GM19395 (cell line): Measurements from ENCODE around the gene ELP6.
A peak's percentile ranks its signal among the peaks of the same experiment; 100 is the strongest.

Source experiments
- ATAC-seq: cut with Tn5 transposase; IDR thresholded peaks from one replicate; pipeline ENCODE4 v1.9.1; 2021; ENCODE audit warnings: mild to moderate bottlenecking, moderate library complexity; ENCODE audit not compliant: unreplicated experiment

Gene ELP6, protein sequence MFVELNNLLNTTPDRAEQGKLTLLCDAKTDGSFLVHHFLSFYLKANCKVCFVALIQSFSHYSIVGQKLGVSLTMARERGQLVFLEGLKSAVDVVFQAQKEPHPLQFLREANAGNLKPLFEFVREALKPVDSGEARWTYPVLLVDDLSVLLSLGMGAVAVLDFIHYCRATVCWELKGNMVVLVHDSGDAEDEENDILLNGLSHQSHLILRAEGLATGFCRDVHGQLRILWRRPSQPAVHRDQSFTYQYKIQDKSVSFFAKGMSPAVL

DNA sequence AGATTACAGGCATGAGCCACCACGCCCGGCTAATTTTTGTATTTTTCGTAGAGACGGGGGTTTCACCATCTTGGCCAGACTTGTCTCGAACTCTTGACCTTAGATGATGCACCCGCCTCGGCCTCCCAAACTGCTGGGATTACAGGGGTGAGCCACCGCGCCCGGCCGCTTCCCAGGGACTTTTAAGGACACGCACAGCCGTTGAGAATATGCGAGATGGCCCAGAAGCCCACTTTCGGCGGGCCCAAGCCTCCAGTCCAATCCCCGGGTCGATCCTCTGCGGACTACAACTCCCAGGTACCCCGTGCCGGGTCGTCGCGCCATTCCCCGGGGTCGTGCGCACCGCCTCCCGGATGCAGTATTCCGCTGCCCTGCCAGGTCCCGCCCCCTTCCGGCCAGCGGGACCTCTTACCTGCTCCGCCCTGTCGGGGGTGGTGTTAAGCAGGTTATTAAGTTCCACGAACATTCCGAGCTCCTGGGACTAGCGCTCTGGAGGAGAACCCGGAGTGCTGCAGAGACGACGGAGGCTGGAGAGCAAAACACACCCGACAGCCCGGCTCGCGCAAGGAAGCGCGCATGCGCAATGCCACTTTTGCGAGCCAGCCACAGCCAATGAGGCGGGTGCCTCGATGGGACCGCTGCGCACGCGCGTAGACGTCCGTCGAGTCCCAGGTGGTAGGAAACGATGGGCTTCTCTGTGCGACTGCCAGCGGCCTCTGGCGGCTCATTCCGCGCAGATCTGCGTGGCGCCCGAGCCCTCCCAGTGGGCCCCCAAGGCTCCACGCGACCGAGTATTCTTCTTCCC lies at the start of gene ELP6:
ELP6 (minus strand) TSS at position 588 of the 805 bp plus-strand sequence; CDS start at position 466, 122 bp downstream.
- ATAC-seq, result peak; percentile 93

DNA sequence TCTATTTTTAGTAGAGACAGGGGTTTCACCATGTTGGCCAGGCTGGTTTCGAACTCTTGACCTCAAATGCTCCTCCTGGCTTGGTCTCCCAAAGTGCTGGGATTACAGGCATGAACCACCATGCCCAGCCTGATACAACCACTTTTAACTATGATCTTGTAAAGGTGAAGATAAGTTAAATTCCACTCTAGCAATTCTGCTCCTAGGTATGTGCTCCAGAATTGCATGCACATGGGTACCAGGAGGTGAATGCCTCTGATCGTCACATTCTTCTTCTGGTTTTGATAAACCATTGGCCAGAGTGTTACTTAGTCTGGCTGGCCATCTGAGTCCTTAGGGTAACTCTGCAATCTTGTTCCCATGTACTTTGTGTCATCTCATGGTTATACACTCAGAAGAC lies 42.8 kb upstream of the ELP6 start:
- no peak for ATAC-seq

DNA sequence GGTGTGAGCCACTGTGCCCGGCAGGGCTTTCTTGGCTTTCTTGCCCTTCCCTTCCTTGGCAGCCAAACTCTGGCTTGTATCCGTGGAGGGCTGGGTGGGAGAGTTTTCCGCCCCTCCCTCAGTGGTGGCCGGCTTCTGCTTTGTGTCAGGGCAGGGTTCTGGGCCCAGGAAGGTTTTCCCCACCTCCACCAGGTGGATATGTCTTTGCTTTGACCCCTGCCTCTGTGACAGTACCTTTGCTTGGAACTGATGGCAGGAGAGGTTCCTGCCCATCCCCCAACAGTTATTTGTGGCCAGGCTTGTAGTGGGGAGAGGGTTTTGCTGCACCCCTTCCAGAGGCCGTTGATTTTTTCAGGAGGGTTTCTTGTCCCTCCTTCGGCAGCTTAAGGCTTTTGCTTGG lies 40.8 kb upstream of the ELP6 start:
- ATAC-seq, result no peak

DNA sequence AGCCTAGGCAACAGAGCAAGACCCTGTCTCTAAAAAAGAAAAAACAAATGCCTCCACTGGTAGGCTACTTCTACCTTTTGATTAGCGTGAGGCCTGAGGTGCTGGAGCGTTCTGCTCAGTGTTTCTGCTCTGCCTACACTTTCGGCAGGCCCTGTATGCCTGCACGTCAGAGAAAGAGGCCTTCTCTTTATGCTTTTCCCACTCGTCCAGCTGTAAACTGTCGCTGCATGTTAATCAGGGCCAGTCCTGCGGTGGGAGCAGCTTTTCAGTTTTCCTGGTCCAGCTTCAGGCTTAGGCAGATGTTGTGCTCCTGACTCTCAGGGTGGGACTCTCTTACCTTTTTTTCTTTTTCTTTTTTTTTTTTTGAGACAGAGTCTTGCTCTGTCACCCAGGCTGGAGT lies 39.9 kb upstream of the ELP6 start:
- ATAC-seq, result no peak

DNA sequence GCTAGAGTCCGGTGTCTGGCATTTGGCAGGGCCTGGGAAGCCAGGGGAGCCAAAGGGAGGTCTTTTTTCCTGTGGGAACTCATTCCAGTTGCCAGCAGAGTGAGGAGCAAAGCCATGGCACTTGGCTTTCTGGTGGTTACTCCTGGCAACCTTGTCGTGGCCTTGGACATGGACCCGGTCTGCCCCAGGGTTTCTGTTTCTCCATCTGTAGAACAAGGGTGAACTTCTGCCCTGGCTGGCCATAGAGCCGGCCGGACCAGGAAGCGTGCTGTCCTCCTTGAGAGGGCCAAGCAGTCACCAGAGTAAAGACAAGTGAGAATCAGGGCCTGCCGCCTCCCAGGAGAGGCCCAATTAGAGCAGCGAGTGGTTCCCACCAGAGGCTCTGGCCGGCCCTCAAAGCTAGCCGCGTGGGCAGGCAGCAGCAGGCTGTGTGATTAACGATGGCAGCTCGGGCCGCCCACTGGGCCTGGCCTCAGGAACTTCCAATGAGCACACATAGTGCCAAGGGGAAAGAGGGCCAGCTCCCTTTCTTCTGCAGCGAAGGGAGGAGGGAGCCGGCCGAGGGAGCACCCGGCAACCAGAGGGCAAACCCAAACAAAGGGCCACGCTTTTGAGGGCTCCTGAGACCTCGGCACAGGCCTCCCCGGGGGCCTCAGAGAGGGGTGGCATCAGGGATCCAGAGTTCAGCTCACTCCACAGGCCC lies 29.1 kb upstream of the ELP6 start:
- no peak for ATAC-seq

DNA sequence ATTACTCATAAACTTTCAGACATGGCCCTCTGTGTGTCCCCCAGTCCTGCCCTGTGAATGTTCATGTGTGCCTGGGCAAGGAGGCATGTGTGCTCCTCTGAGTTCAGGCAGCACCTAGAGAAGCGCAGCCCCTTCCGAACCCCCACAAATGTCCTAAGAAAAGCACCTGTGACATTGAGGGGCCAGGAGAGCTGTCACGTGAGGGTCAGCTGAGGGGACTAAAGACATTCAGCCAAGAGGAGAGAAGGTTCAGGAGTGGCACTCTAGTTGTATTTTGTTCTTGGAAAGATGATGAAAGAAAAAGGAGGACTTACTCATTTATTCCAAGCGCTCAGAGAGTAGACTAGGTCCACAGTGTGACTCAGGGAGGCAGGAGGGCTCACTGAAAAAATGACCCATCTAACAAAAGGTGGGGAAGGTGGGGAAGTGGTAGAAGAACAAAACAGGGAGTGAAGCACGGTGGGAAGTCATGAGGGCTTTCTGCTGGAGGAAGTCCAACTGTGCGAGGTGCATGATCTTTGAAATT lies 28.1 kb upstream of the ELP6 start:
- ATAC-seq, result no peak

DNA sequence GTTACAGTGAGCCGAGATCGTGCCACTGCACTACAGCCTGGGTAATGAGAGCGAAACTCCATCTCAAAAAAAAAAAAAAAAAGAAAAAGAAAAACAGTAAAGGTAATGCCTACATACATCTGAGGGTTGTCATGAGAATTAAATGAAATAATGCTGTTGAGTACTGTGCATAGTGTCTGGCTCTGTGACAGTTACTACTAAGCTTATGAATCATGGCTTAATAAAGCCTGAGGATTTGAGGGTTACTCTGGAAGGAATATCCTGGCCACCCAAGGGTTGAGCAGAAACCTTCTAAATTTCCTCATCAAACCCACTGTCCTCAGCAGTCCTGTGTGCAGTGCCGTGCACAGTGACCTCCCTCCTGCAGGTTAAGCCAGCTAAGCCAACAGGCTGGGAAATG lies 26.8 kb upstream of the ELP6 start:
- ATAC-seq, result no peak

DNA sequence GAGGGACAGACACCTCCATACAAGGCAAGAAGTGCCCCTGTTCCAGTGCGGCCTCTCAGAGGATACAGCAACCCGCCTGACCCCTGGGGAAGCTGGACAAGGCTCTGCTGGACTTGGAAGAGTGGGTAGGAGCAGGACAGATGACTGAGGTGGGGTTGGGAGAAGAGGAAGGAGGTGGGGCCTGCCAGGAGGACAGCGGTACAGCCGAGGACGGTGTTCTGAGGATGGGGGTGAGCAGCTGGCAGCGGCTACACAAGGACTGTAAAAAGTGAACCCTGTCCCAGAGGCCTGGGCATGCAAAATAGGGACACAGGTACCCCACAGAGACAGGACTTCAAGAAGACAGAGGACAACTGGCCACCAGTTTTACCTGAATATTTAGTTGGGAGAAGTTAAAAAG lies 23.5 kb upstream of the ELP6 start:
- ATAC-seq, result no peak

DNA sequence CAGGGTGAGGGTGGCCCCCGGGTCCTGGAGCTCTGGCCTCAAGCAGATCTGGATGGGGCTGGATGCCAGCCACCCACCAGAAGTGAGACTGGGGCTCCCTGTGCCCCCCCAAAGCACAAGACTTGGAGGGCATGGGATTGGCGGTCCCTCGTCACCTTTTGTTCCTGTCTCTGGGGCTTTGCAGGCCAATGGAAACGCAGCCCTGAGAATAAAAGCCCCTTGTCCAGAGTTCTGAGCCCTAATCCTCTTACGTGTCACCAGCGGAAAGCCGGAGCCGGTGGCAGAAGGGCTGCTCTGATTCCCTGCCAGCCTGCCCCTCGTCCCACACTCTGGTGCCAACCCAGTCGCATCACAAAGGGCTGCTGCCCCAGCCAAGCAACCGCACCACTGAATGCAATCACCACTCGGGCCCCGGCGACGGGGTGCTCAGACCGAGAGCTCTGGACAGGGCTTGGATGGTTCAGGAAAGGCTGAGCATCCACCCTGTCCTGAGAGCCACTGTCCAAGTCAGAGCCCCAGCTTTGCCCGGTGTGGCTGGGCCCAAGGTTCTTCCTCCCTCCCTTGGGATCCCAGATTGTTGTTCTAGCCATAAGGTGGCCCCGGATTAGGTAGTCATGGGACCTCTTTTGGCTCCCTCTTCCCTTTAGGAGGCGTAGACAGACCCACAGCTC lies 22.8 kb upstream of the ELP6 start:
- ATAC-seq, result no peak

DNA sequence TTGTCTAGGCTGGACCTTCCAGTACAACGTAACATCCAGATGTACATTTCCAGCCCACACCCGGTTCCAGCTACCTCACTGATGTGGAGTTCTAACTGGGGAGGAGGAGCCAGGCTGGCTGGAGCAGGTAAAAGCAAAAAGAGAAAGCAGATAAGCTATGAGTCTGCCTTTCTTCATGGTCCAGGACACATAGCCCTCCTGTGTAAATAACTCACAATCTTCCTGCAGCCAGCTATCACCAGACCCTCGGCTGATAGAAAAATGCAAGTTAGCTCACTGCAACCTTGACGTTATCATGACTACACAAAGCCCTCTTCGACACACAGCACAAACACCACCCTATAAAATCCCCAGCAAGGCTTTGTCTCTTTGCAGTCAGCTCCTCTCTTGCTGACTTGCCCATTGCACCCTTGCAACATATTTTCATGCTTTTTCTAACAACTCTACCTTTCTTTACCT lies 20.5 kb upstream of the ELP6 start:
- no peak for ATAC-seq

DNA sequence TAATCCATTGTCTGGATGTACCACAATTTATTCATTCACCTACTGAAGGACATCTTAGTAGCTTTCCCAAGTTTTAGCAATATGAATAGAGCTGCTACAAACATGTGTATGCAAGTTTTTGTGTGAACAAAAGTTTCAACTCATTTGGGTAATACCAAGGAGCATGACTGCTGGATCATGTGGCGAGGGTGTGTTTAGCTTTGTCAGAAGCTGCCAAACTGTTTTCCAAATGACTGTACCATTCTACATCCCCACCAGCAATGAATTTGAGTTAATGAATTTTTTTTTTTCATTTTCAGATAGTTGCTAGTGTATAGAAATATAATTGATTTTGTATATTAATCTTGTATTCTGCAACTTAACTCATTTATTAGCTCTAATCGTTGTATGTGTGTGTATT lies 20.0 kb upstream of the ELP6 start:
- no peak for ATAC-seq

DNA sequence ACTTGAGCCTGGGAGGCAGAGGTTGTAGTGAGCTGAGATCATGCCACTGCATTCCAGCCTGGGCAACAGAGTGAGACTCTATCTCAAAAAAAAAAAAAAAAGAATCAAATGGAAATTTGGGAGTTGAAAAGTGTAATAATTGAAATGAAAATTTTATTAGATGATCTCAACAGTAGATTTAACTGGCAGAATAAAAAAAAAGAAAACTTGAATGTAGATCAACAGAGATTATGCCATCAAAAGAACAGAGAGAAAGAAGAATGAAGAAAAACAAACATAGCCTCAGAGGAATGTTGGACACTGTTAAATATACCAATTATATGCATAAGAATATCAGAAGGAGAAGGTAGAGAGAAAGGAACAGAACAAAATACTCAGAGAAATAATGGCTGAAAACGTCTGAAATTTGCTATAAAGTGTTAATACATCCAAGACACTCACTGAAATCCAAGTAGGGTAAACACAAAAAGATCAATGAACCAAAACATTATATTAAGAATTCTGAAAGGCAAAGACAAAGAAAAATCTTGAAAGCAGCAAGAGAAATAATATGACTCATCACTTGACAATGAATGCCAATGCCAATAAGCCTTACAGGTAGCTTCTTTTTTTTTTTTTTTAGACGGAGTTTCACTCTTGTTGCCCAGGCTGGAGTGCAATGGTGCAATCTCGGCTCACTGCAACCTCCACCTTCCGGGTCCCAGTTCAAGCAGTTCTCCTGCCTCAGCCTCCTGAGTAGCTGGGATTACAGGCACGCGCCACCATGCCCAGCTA lies 14.6 kb upstream of the ELP6 start:
- ATAC-seq, result no peak

DNA sequence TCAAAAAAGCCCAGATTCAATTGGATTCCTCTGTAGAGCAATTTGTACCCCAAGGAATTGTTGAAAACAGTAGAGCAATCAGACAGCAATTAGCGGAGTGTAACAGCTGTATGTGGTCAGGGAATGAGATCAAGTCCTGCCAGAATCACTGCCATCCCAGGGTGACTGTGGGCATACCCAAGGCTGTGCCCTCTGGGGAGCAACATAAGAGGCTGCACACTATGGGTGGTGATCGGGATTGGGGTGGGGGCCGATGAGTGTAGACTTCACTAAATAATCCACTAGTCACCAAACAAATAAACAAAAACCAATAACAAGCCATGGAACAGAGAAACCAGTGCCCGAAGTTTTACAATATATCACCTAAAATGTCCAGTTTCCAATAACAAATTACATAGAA lies 12.1 kb upstream of the ELP6 start:
- no peak for ATAC-seq

DNA sequence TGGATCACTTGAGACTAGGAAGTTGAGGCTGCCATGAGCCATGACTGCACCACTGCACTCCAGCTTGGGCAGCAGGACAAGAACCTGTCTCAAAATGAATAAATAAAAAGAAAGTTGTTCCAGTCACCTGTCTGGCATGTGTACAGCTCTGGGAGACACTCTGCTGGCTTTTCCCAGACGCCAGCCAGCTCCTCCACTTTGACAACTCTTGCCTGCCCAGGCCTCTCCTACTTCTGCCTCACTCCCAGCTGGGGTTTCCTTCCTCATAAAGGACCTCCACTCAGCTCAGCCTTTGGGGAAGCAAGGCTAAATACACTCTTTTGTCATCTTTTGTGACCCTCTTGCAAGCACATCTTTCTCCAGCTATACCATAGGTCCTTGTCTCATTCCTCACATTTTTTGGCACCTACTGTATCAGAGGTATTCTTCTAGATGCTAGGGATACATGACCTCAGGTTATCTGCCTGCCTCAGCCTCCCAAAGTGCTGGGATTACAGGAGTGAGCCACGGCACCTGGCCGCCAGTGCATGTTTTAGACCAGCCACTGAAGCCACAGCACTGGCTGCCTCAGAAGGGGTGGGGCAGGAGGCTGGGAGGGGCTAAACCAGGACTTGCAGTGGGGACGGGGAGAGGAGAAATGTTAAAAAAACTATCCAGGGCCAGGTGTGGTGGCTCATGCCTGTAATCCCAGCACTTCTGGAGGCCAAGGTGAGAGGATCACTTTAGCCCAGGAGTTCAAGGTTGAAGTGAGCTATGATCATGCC lies 10.0 kb upstream of the ELP6 start:
- ATAC-seq, result no peak

DNA sequence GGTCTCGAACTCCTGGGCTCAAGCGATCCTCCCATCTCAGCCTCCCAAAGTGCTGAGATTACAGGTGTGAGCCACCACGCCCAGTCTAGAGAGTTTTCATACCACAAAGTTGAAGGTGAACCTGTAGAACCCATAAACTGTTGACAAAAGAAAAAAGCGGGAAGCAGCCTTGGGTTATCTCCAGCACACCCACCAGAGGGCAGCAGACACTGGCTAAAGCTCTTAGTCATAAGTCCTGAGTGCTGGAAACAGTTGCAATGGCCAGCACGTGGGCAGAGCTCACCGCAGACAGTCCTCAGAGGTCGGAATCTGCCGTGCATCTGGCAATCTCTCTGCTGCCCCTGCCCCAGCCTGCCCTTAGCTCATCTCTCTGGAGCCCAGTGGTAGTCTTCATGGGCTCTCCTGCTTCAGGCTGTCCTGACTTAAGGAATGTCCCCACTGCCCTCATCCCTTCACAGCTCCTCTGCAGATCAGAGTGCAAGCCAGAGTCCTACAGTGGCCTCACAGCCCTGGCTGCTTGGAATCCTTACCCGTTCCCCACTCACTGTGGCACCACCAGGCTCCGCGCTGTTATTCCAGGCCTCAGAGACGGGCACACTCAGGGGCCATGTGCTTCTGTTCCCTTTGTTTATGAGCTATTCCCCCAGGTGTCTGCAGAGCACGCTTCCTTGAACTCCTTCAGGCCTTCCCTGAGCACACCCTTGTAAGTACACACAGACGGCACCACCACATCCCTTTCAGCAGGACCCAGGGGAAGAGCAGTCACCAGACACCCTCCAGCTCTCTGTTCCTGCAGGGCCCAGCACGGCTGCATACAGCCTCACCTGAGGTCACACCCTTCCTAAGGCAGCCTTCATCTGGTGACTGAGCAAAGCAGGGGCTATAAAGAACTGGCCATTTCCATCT lies 8.8 kb upstream of the ELP6 start:
- peak; percentile 68 for ATAC-seq

DNA sequence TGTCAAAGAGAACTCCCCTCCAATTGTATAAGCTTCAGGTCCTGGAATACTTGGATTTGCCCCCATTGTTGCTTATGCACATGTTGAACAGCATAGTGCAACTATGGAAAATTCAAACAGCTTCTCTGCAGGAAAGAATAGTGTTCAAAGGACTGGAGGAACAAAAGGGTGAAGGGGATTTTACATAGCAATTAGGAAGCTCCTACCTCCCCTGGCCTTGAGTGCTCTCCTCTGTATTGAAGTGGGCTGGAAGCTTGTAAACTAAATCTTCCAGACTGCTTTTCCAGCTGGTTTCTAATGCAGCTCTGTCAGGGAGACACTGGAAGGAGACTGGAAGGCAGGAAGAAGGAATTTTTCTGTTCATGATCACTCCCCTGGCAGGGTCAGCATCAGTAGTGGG lies 7.2 kb upstream of the ELP6 start:
- no peak for ATAC-seq

DNA sequence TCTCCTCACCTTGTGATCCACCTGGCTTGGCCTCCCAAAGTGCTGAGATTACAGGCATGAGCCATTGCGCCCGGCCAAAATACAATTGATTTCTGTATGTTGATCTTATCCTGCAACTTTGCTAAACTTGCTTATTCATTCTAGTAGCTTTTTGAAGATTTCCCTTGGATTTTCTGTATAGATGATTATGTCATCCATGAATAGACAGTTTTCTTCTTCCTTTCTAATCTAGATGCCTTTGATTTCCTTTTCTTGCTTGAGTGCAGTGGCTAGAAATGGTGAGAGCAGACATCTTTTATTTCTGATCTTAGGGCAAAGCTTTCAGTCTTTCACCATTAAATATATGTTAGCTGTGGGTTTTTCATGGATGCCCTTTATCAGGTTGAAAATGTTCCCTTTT lies 4.4 kb upstream of the ELP6 start:
- ATAC-seq, result no peak

DNA sequence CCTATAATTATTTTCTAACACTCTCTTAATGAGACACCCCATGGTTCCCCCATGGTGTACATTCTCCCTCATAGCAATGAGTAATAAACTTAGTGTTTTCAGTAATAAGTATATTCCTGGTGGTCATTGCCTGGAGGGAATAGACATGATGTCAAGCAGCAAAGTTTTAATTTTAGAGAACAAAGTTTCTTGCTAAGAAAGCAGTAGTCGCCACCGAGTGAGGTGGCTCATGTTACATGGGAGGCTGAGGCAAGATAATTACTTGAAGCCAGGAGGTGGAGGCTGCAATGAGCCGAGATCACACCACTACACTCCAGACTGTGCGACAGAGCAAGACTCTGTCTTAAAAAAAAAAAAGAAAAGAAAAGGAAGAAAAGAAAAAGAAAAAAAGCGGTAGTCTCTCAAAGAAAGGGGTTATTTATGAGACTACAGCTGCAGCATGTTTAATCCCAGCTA lies 2.4 kb upstream of the ELP6 start:
- no peak for ATAC-seq
